ENCODE data around the gene FABP6.
A peak's percentile ranks its signal among the peaks of the same experiment; 100 is the strongest.

The FABP6 gene

GRCh38 chr5:160199410-160199911 is 29.8 kb upstream of the FABP6 start:
- Mint-ChIP-seq H3K4me3 (peak overlapping the region; percentile 78), H3K36me3 (no peaks in the 10 kb centered on the region), H3K27me3 (peaks cover 52% of the 10 kb centered on the region), H3K27ac (peak overlapping the region; percentile 57), H3K9me3 (no peaks in the 10 kb centered on the region), H3K4me1 (peaks cover 16% of the 10 kb centered on the region)
- peak; percentile 93 for ATAC-seq

GRCh38 chr5:160207061-160207460 is 22.2 kb upstream of the FABP6 start:
- peaks cover 12% of the 10 kb centered on the region for H3K27me3 Mint-ChIP-seq
- no peak overlapping the region for H3K27ac Mint-ChIP-seq
- no peaks in the 10 kb centered on the region for H3K36me3 Mint-ChIP-seq
- no peak overlapping the region for H3K4me3 Mint-ChIP-seq
- ATAC-seq, result no peak
- no peaks in the 10 kb centered on the region for H3K4me1 Mint-ChIP-seq
- H3K9me3 Mint-ChIP-seq, result no peaks in the 10 kb centered on the region

GRCh38 chr5:160209917-160210316 is 19.4 kb upstream of the FABP6 start:
- Mint-ChIP-seq H3K9me3 (no peaks in the 10 kb centered on the region), H3K4me1 (no peaks in the 10 kb centered on the region), H3K27ac (no peak overlapping the region), H3K27me3 (peaks cover 31% of the 10 kb centered on the region), H3K36me3 (no peaks in the 10 kb centered on the region), H3K4me3 (no peak overlapping the region)
- ATAC-seq, result no peak

GRCh38 chr5:160210606-160211005 is 18.7 kb upstream of the FABP6 start:
- no peaks in the 10 kb centered on the region for H3K36me3 Mint-ChIP-seq
- H3K27me3 Mint-ChIP-seq, result peaks cover 38% of the 10 kb centered on the region
- no peak overlapping the region for H3K27ac Mint-ChIP-seq
- no peak for ATAC-seq
- H3K9me3 Mint-ChIP-seq, result no peaks in the 10 kb centered on the region
- no peak overlapping the region for H3K4me3 Mint-ChIP-seq
- H3K4me1 Mint-ChIP-seq, result no peaks in the 10 kb centered on the region

GRCh38 chr5:160211352-160211751 is 18.0 kb upstream of the FABP6 start:
- ATAC-seq, result no peak
- H3K36me3 Mint-ChIP-seq, result no peaks in the 10 kb centered on the region
- no peak overlapping the region for H3K4me3 Mint-ChIP-seq
- no peaks in the 10 kb centered on the region for H3K9me3 Mint-ChIP-seq
- H3K27ac Mint-ChIP-seq, result no peak overlapping the region
- no peaks in the 10 kb centered on the region for H3K4me1 Mint-ChIP-seq
- H3K27me3 Mint-ChIP-seq, result peaks cover 37% of the 10 kb centered on the region

GRCh38 chr5:160213537-160213936 is 15.8 kb upstream of the FABP6 start:
- Mint-ChIP-seq H3K4me1 (no peaks in the 10 kb centered on the region), H3K4me3 (no peak overlapping the region), H3K27me3 (peaks cover 31% of the 10 kb centered on the region), H3K36me3 (no peaks in the 10 kb centered on the region), H3K27ac (no peak overlapping the region), H3K9me3 (no peaks in the 10 kb centered on the region)
- ATAC-seq, result no peak

- H3K9me3 Mint-ChIP-seq, result peaks cover 2% of the 10 kb centered on the region
- H3K27ac Mint-ChIP-seq, result no peak overlapping the region
- no peak overlapping the region for H3K4me3 Mint-ChIP-seq
- no peaks in the 10 kb centered on the region for H3K4me1 Mint-ChIP-seq
- peaks cover 45% of the 10 kb centered on the region for H3K27me3 Mint-ChIP-seq
- H3K36me3 Mint-ChIP-seq, result peaks cover 5% of the 10 kb centered on the region
- ATAC-seq, result no peak
Measured at GRCh38 chr5:160219356-160219755, 9.9 kb upstream of the FABP6 start.

GRCh38 chr5:160221082-160221481 is 8.2 kb upstream of the FABP6 start:
- no peaks in the 10 kb centered on the region for H3K4me1 Mint-ChIP-seq
- peaks cover 5% of the 10 kb centered on the region for H3K36me3 Mint-ChIP-seq
- ATAC-seq, result no peak
- no peak overlapping the region for H3K4me3 Mint-ChIP-seq
- peaks cover 36% of the 10 kb centered on the region for H3K27me3 Mint-ChIP-seq
- peaks cover 2% of the 10 kb centered on the region for H3K9me3 Mint-ChIP-seq
- H3K27ac Mint-ChIP-seq, result no peak overlapping the region

GRCh38 chr5:160227012-160227411 is 2.3 kb upstream of the FABP6 start:
- no peak for ATAC-seq
- Mint-ChIP-seq H3K4me3 (no peak overlapping the region), H3K4me1 (peaks cover 11% of the 10 kb centered on the region), H3K27ac (no peak overlapping the region), H3K27me3 (peaks cover 17% of the 10 kb centered on the region), H3K9me3 (peaks cover 2% of the 10 kb centered on the region), H3K36me3 (peaks cover 5% of the 10 kb centered on the region)

GRCh38 chr5:160230686-160231527 is 1.6 kb downstream of the FABP6 start:
- peaks cover 9% of the 10 kb centered on the region for H3K27me3 Mint-ChIP-seq
- H3K4me3 Mint-ChIP-seq, result no peak overlapping the region
- no peaks in the 10 kb centered on the region for H3K36me3 Mint-ChIP-seq
- peaks cover 11% of the 10 kb centered on the region for H3K4me1 Mint-ChIP-seq
- peak; percentile 85 for ATAC-seq
- no peaks in the 10 kb centered on the region for H3K9me3 Mint-ChIP-seq
- H3K27ac Mint-ChIP-seq, result peak overlapping the region; percentile 53

GRCh38 chr5:160231783-160232342 is 2.6 kb downstream of the FABP6 start:
- no peak for ATAC-seq
- Mint-ChIP-seq H3K27me3 (peaks cover 9% of the 10 kb centered on the region), H3K27ac (peak overlapping the region; percentile 53), H3K4me3 (no peak overlapping the region), H3K4me1 (peaks cover 11% of the 10 kb centered on the region), H3K36me3 (no peaks in the 10 kb centered on the region), H3K9me3 (no peaks in the 10 kb centered on the region)

GRCh38 chr5:160233215-160233614 is 3.9 kb downstream of the FABP6 start:
- Mint-ChIP-seq H3K4me3 (no peak overlapping the region), H3K9me3 (no peaks in the 10 kb centered on the region), H3K27ac (no peak overlapping the region), H3K36me3 (no peaks in the 10 kb centered on the region), H3K27me3 (peaks cover 22% of the 10 kb centered on the region), H3K4me1 (peaks cover 11% of the 10 kb centered on the region)
- no peak for ATAC-seq

- Mint-ChIP-seq H3K27ac (no peak overlapping the region), H3K27me3 (peaks cover 34% of the 10 kb centered on the region), H3K4me3 (no peak overlapping the region), H3K9me3 (no peaks in the 10 kb centered on the region), H3K36me3 (no peaks in the 10 kb centered on the region), H3K4me1 (peaks cover 8% of the 10 kb centered on the region)
- ATAC-seq, result no peak
Measured at GRCh38 chr5:160235731-160236130, 6.4 kb downstream of the FABP6 start.

GRCh38 chr5:160237571-160238093 is 8.3 kb downstream of the FABP6 start:
- ATAC-seq, result no peak
- H3K9me3 Mint-ChIP-seq, result no peaks in the 10 kb centered on the region
- H3K4me3 Mint-ChIP-seq, result no peak overlapping the region
- H3K4me1 Mint-ChIP-seq, result no peaks in the 10 kb centered on the region
- H3K27ac Mint-ChIP-seq, result no peak overlapping the region
- H3K36me3 Mint-ChIP-seq, result no peaks in the 10 kb centered on the region
- H3K27me3 Mint-ChIP-seq, result peaks cover 34% of the 10 kb centered on the region

GRCh38 chr5:160240350-160240749 is 11.0 kb downstream of the FABP6 start:
- no peak for ATAC-seq
- H3K27me3 Mint-ChIP-seq, result peaks cover 32% of the 10 kb centered on the region
- H3K9me3 Mint-ChIP-seq, result no peaks in the 10 kb centered on the region
- no peaks in the 10 kb centered on the region for H3K36me3 Mint-ChIP-seq
- H3K4me1 Mint-ChIP-seq, result no peaks in the 10 kb centered on the region
- no peak overlapping the region for H3K4me3 Mint-ChIP-seq
- no peak overlapping the region for H3K27ac Mint-ChIP-seq

- H3K4me1 Mint-ChIP-seq, result no peaks in the 10 kb centered on the region
- H3K27me3 Mint-ChIP-seq, result peaks cover 23% of the 10 kb centered on the region
- no peak overlapping the region for H3K4me3 Mint-ChIP-seq
- no peak for ATAC-seq
- H3K27ac Mint-ChIP-seq, result no peak overlapping the region
- no peaks in the 10 kb centered on the region for H3K36me3 Mint-ChIP-seq
- H3K9me3 Mint-ChIP-seq, result no peaks in the 10 kb centered on the region
Measured at GRCh38 chr5:160242145-160242544, 12.8 kb downstream of the FABP6 start.

Measured in stimulated activated memory B cell treated with anti-CD40 and anti-IgM and Interleukin-4, amounts not matched to agents 10 μg/mL and 1 μg/mL and 100 μg/mL, for 72 hours (primary cell).